NOMO-1 treated with dmso at 0.1 percent for 144 hours (cell line): ENCODE results near the gene OSCP1.
A peak's percentile ranks its signal among the peaks of the same experiment; 100 is the strongest.

Experiments used
- DNase-seq: peaks from one replicate; lab custom pipeline; 2025; ENCODE audit not compliant: unreplicated experiment; lab: John Stamatoyannopoulos, UW

Gene OSCP1

DNA sequence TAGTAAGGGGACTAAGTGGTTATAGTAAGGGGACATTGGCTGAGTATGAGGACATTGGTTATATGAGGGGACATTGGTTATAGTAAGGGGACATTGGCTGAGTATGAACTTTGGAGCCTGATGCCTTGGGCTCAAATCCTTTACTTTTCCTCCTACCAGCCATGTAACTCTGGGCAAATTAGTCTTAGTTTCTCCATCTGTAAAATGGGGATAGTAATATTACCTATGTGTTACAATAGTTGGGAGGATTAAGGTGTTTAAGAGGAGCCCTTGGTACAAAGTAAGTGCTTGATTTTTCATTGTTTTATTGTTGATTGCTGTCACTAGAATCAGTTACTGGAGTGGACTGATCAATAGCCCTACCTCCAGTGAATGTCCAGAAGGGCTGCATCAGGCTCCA lies 2.8 kb downstream of the OSCP1 start:
- DNase-seq = no peak

DNA sequence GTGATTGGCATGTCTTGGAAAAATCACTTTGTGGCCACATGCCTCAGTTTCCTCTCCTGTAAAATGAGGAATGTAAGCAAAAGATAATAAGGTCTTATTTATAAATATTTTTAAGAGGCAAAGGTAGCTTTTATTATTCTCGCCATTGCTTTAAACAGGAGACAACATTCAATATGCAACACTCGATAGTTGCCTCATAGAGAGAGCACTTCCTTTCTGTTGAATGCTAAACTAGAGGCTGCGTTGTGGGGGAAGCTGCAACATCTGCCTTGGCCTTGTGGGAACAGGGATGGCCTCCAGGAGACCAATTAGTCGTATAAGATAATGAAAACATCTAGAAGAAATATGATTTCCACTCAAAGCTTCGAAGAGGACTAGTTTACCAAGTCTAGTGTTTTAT lies 3.5 kb downstream of the OSCP1 start:
- peak; percentile 19 for DNase-seq

DNA sequence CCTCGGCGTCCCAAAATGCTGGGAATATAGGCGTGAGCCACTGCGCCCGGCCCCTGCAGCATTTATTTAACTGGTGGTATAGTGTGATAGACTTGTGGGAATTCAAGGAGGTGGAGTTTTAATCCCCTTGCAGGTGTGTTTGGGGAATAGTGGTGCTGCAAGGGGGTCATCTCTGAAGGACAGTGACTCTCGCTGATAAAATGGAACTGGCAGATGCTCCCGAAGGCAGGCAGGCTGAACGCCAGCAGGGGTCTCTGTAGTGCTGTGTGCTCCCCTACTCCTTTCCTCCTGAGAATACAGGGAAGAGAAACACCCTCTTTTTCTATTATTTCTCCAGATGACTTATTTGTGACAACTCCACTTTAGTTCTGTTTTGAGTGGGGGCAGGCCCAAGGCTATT lies 4.0 kb downstream of the OSCP1 start:
- DNase-seq = peak; percentile 74

GRCh38 chr1:36443297-36443696 lies 7.0 kb downstream of the OSCP1 start:
- no peak for DNase-seq

DNA sequence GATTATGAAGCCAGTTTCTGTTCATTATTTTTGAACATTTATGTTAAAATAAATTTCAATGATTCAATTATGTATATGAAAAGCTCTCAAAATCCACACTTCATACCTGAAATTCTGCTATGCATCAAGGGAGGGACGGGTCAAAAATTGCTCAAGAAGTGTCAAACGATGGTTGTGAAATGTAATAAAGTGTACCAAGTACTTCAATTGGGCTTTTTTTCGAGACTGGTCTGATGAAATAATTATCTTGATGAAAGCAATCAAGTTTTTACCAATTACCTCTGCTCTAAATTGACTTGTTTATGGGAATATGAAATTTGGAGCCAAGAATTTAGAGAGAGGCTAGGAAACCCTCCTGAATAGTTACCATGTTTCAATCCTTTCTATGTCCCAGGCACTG lies 7.9 kb downstream of the OSCP1 start:
- DNase-seq = no peak

DNA sequence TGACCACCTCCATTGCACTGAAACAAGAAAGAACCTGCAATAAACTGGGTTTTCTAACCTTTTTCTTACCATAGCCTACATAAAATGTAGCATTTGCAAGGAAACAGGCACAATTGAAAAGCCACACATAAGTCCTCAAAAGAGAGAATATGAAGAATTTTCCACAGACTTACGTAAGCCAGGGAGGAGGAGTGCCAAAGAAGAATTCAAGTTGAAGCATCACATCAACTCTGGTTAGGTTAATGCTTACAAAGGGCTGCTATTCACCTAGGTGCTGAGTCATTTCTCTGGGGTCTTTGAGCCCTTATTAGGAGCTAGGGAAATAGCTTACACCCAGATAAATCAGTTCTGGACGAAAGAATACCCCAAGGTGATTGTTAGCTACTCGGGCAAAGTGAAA lies 9.6 kb downstream of the OSCP1 start:
- no peak for DNase-seq

DNA sequence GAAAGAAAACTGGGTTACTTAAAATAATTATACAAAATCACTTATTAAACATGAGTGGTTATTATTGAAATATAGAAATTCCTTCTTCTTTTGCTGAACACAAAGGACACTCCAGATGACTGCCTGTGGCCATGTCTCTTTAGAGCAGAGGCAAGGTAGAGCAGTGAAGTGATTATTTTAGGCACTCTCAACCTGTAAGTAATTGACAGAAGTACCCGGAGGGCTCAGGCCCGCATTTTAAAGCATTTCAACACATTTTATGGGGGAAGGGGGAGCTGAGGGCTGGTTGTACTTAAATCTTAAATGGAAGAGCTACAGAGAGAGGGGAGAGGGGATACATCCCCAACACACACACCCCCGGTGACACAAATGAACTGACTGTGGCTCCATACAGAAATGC lies 10.2 kb downstream of the OSCP1 start:
- DNase-seq = no peak

- no peak for DNase-seq
These were observed 11.5 kb downstream of the OSCP1 start for GRCh38 chr1:36438715-36439114.

- no peak for DNase-seq
These were observed 13.4 kb downstream of the OSCP1 start for GRCh38 chr1:36436821-36437220.

DNA sequence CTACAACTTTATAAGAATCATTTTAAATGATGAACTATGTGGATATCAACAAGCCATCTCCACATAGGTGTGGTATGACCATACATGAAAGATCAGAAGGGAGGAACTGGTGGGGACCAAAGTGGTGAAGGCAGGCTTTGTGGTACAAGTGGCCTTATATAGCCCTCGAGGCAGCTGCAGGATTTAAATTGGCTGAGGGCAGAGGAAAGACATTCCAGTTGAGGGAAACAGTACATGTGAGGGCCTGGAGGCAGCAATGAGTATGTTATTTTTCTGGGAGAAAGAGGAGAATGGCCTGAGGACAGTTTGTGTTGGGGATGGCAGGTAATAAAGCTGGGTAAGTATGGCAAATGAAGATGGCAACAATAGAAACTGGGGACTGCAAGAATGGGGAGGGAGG lies 17.1 kb downstream of the OSCP1 start:
- DNase-seq = no peak

DNA sequence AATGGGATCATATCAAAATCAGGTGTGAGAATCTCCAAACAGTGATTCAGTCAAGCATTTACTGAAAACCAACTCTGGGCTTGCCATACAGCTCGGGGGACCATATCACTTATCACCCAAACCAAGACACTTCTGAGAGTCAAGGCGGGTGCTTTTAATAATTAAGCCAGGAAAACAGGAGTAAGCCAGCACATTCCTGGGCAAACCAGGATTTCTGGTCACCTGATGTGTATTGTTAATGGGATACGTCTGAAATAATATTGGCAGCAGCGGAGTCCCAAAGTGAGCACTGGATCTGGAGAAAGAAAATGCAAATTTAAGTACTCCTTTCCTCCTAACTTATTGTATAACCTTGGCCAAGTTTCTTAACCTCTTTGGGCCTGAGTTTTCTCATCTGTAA lies 17.6 kb downstream of the OSCP1 start:
- no peak for DNase-seq

- DNase-seq = no peak
These were observed 24.5 kb downstream of the OSCP1 start for GRCh38 chr1:36425791-36426190.

GRCh38 chr1:36421649-36422048 lies 28.6 kb downstream of the OSCP1 start:
- no peak for DNase-seq

DNA sequence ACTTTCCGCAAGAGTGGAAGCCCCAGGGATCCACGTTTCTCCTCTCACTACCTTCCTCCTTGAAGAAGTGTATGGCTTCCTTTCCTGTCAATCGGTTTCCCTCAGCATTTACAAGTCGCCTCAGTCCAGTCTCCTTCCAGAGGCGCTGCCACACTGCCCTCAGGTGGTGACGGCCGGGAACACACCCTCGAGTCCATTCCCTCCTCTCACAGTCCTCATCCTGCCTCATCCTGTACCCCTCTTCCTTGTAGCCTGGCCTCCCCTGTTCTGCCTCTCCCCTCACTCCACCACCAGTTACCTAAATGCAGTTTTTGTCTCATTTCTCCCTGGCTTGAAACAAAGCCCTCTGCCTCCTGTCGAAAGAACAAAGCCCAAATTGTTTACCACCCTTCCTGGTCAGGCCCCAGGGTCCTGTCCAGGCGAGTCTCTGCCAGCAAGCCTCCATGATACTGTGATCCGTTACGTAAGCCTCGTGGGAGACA lies 29.4 kb downstream of the OSCP1 start:
- DNase-seq = peak; percentile 65

DNA sequence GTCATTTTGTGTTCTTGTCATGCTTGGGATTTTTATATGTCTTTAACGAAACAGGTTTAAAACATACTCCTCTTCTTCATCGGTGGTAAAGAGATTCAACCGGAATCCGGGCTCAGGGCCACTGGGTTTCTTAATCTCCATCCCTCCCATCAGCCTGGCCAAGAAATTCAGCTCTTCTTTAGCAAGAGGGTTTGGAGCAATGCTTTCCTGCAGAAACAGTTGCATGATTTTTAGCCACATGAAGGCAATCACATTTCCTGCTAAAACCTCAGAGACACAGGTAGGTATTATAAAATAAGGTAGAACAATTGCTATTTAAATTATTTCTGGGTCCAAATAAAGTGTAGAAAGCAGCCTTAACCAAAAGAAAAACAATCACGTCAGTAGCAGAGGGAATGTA lies 29.8 kb downstream of the OSCP1 start:
- no peak for DNase-seq

GRCh38 chr1:36419569-36419968 lies 30.7 kb downstream of the OSCP1 start:
- DNase-seq = no peak

DNA sequence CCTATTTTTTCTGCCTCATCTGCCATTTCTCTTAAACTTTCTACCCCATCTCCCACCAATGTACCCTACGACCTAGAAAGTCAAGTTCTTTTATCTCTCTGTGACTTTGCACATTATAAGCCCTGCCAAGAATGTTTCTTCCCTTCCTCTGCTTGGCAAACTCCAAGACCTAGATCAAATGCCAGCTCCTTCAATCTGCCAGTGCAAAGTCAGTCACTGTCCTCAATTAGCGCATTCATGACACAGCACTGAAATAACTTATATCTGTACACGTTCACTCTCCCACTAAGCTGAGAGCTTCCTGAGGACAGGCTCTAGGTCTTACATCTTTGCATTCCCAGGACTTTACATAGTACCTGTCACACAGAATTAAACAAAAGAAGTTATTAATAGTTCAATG lies 31.1 kb downstream of the OSCP1 start:
- DNase-seq = no peak

DNA sequence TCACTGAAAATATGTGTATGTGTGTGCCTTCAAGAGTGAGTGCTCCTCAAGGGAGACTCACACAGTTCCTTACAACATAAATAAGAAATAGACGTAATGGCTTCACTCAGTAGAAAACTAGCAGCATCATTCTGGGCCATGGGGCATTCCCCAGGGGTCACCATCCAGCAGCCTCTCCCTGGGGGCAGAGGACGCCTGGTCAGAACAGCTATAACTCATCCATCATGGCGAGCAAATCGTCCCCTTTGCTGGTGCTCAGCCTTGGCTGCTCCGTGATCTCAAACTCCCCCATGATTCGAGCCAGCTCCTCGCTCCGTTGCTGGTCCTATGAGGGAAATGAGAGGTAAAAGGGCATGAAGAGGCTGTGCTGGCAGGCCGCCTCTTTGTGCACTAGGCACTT lies 32.3 kb downstream of the OSCP1 start:
- no peak for DNase-seq

GRCh38 chr1:36415661-36416326 lies 34.5 kb downstream of the OSCP1 start:
- no peak for DNase-seq

- no peak for DNase-seq
These were observed 35.9 kb downstream of the OSCP1 start for GRCh38 chr1:36414384-36414783.

GRCh38 chr1:36411674-36412648 lies 38.3 kb downstream of the OSCP1 start:
- peak; percentile 9 for DNase-seq

- no peak for DNase-seq
These were observed 41.8 kb downstream of the OSCP1 start for GRCh38 chr1:36408479-36408878.
